H1 (cell line): Measurements from ENCODE around the gene CELF2. TPM values are rescaled to one million over a fixed set of nuclear protein-coding genes. Genes with fewer than 3 reads are reported as not detected.

Experiments used
- CTCF ChIA-PET: fragments of 300-600 bp; sonication (Branson Sonifier 250); formaldehyde crosslinking; loops from one replicate; lab custom pipeline; 2021; ENCODE audit not compliant: partially characterized antibody; lab: Charles Lee
- POLR2A ChIA-PET: fragments of 300-600 bp; sonication (Branson Sonifier 250); formaldehyde crosslinking; loops from one replicate; lab custom pipeline; 2021; ENCODE audit warnings: inconsistent platforms; ENCODE audit not compliant: partially characterized antibody; lab: Charles Lee
- DNase-seq, 2 experiments: peaks; one replicate each; pipeline versions ENCODE4 v3.0.0 to v3.0.0-alpha.2; 2010 to 2022; ENCODE audit warnings: low spot score in 2 of 2, low read depth in 1 of 2, mixed read lengths in 1 of 2
- FAIRE-seq: peaks from 2 replicates; lab custom pipeline; 2011; peaks lifted over from hg19 to GRCh38; lab: Jason Lieb, UNC
- H2AFZ ChIP-seq: 2 replicates; pipeline ENCODE4 v1.8.1; 2012; ENCODE audit warnings: low read length, inconsistent platforms
- H2AK5ac ChIP-seq: 2 replicates; pipeline ENCODE4 v1.6.1; 2013; ENCODE audit warnings: low read depth, low read length
- H2BK120ac ChIP-seq: replicated peaks from 2 replicates; pipeline ENCODE3; 2013; ENCODE audit warnings: low read depth, low read length, inconsistent platforms
- H2BK12ac ChIP-seq: 2 replicates; pipeline ENCODE4 v1.6.1; 2013; ENCODE audit warnings: low read depth, low read length
- H2BK15ac ChIP-seq: 2 replicates; pipeline ENCODE4 v1.6.1; 2013; ENCODE audit warnings: low read length
- H2BK20ac ChIP-seq: 2 replicates; pipeline ENCODE4 v1.6.1; 2013; ENCODE audit warnings: low read length
- H2BK5ac ChIP-seq: 2 replicates; pipeline ENCODE4 v1.6.1; 2013; ENCODE audit warnings: low read depth, low read length
- H3K14ac ChIP-seq: 2 replicates; pipeline ENCODE4 v1.6.1; 2013; ENCODE audit warnings: inconsistent platforms; ENCODE audit not compliant: insufficient read length
- H3K18ac ChIP-seq: 2 replicates; pipeline ENCODE4 v1.6.1; 2013; ENCODE audit warnings: low read length; ENCODE audit errors: extremely low read depth
- H3K23ac ChIP-seq: 2 replicates; pipeline ENCODE4 v1.6.1; 2013; ENCODE audit warnings: inconsistent platforms; ENCODE audit not compliant: insufficient read length
- H3K23me2 ChIP-seq: 2 replicates; pipeline ENCODE4 v1.6.1; 2013; ENCODE audit warnings: low read depth, low read length
- H3K27ac ChIP-seq: 2 replicates; pipeline ENCODE4 v1.6.1; 2011; ENCODE audit warnings: low read depth, low read length, inconsistent platforms
- H3K27me3 ChIP-seq, 4 experiments: replicated peaks in 1 of 4; 1 replicate in 1 of 4; 2 replicates in 3 of 4; pipeline versions ENCODE4 v1.6.1 to v1.8.1; 2011 to 2013; ENCODE audit warnings: low read length in 3 of 4, mild to moderate bottlenecking in 3 of 4, inconsistent platforms in 2 of 4, mixed read lengths in 2 of 4, moderate library complexity in 1 of 4; ENCODE audit not compliant: control insufficient read depth in 3 of 4, insufficient read depth in 3 of 4; ENCODE audit errors: extremely low read depth in 1 of 4
- H3K36me3 ChIP-seq, 4 experiments: 2 replicates each; pipeline versions ENCODE4 v1.6.1 to v1.8.1; 2011 to 2013; ENCODE audit warnings: mild to moderate bottlenecking in 4 of 4, low read length in 3 of 4, moderate library complexity in 2 of 4, control low read depth in 1 of 4, inconsistent platforms in 1 of 4; ENCODE audit not compliant: insufficient read depth in 4 of 4, control insufficient read depth in 2 of 4
- H3K4ac ChIP-seq: replicated peaks from 2 replicates; pipeline ENCODE3; 2013; ENCODE audit warnings: low read length, low read depth, mixed read lengths, inconsistent platforms; ENCODE audit not compliant: insufficient read length
- H3K4me1 ChIP-seq, 4 experiments: replicated peaks in 1 of 4; 1 replicate in 1 of 4; 2 replicates in 3 of 4; pipeline versions ENCODE4 v1.6.1 to v1.8.1; 2011 to 2013; ENCODE audit warnings: low read length in 3 of 4, inconsistent platforms in 2 of 4, mixed read lengths in 1 of 4; ENCODE audit not compliant: insufficient read depth in 4 of 4, control insufficient read depth in 3 of 4
- H3K4me2 ChIP-seq, 2 experiments: 2 replicates each; pipeline versions ENCODE4 v1.6.1 to v1.8.1; 2011 to 2013; ENCODE audit warnings: low read depth in 2 of 2, low read length in 2 of 2, control low read depth in 1 of 2, inconsistent platforms in 1 of 2, mild to moderate bottlenecking in 1 of 2; ENCODE audit not compliant: insufficient read depth in 1 of 2
- H3K4me3 ChIP-seq, 4 experiments: fragments of 200-600, 300-600 bp in 1 of 4; sonication (generic), shearing (Covaris generic), sonication (Bioruptor Twin) in 1 of 4; 2 replicates each; pipeline versions ENCODE4 v1.5.1 to v1.8.1; 2011 to 2016; ENCODE audit warnings: low read length in 4 of 4, low read depth in 3 of 4, control low read depth in 2 of 4, inconsistent platforms in 2 of 4, mild to moderate bottlenecking in 2 of 4, mixed read lengths in 1 of 4, moderate library complexity in 1 of 4; ENCODE audit not compliant: insufficient read depth in 2 of 4; ENCODE audit errors: extremely low read depth in 1 of 4
- H3K56ac ChIP-seq: replicated peaks from 2 replicates; pipeline ENCODE3; 2013; ENCODE audit warnings: low read depth, mild to moderate bottlenecking, mixed read lengths, low read length, inconsistent platforms; ENCODE audit not compliant: insufficient read length
- H3K79me1 ChIP-seq: 2 replicates; pipeline ENCODE4 v1.6.1; 2013; ENCODE audit warnings: low read depth, low read length, control low read depth
- H3K79me2 ChIP-seq, 2 experiments: 2 replicates each; pipeline versions ENCODE4 v1.6.1 to v1.8.1; 2012 to 2013; ENCODE audit warnings: low read length in 2 of 2, mild to moderate bottlenecking in 2 of 2, inconsistent platforms in 1 of 2; ENCODE audit not compliant: insufficient read depth in 2 of 2, control insufficient read depth in 1 of 2
- H3K9ac ChIP-seq, 4 experiments: replicated peaks in 1 of 4; 1 replicate in 1 of 4; 2 replicates in 3 of 4; pipeline versions ENCODE4 v1.6.1 to v1.8.1; 2011 to 2013; ENCODE audit warnings: low read depth in 3 of 4, low read length in 3 of 4, control low read depth in 2 of 4, mild to moderate bottlenecking in 2 of 4, moderate library complexity in 2 of 4, inconsistent platforms in 1 of 4; ENCODE audit errors: extremely low read depth in 1 of 4
- H3K9me3 ChIP-seq, 2 experiments: 2 replicates each; pipeline versions ENCODE4 v1.6.1 to v1.8.1; 2012 to 2013; ENCODE audit warnings: mild to moderate bottlenecking in 2 of 2, moderate library complexity in 2 of 2, control low read depth in 1 of 2, inconsistent platforms in 1 of 2, low read depth in 1 of 2, low read length in 1 of 2, mixed read lengths in 1 of 2; ENCODE audit not compliant: insufficient read depth in 2 of 2
- H4K20me1 ChIP-seq, 2 experiments: replicated peaks in 1 of 2; 2 replicates each; pipeline versions ENCODE3 to v1.8.1; 2011 to 2013; ENCODE audit warnings: inconsistent platforms in 2 of 2, low read length in 2 of 2, mild to moderate bottlenecking in 1 of 2; ENCODE audit not compliant: insufficient read depth in 2 of 2, control insufficient read depth in 1 of 2
- H4K5ac ChIP-seq: 2 replicates; pipeline ENCODE4 v1.6.1; 2013; ENCODE audit warnings: low read length, low read depth, mixed read lengths, inconsistent platforms; ENCODE audit not compliant: insufficient read length
- H4K8ac ChIP-seq: 2 replicates; pipeline ENCODE4 v1.8.0; 2013; ENCODE audit warnings: mild to moderate bottlenecking, moderate library complexity, low read length, inconsistent platforms; ENCODE audit not compliant: insufficient read depth; ENCODE audit errors: extremely low read depth
- H4K91ac ChIP-seq: replicated peaks from 2 replicates; pipeline ENCODE3; 2013; ENCODE audit warnings: low read length, mixed read lengths, inconsistent platforms; ENCODE audit not compliant: insufficient read length
- BCL11A ChIP-seq, 2 experiments: IDR thresholded peaks; one replicate each; pipeline ENCODE4 v1.6.1; 2011; ENCODE audit warnings: low read depth in 2 of 2, low read length in 2 of 2, mild to moderate bottlenecking in 2 of 2
- CBX8 ChIP-seq: fragments of 300-800, 300-1000 bp; sonication (generic); IDR thresholded peaks from 2 replicates; pipeline ENCODE4 v1.7.1; 2016; ENCODE audit warnings: low read depth, low read length, borderline replicate concordance
- CHD1 ChIP-seq: IDR thresholded peaks from 2 replicates; pipeline ENCODE4 v1.6.1; 2012; ENCODE audit warnings: low read depth, low read length, improper control_type of control experiment
- GTF2F1 ChIP-seq: IDR thresholded peaks from 2 replicates; pipeline ENCODE4 v1.6.1; 2012; ENCODE audit warnings: low read depth, low read length, improper control_type of control experiment, borderline replicate concordance
- JUN ChIP-seq: IDR thresholded peaks from 2 replicates; pipeline ENCODE4 v1.6.1; 2011; ENCODE audit warnings: low read depth, mild to moderate bottlenecking, improper control_type of control experiment, low read length
- NANOG ChIP-seq: IDR thresholded peaks from 2 replicates; pipeline ENCODE4 v1.6.1; 2011; ENCODE audit warnings: low read length, low read depth, mild to moderate bottlenecking, inconsistent platforms; ENCODE audit not compliant: insufficient read depth, poor library complexity, severe bottlenecking
- RAD21 ChIP-seq, 2 experiments: IDR thresholded peaks in 1 of 2; conservative IDR thresholded peaks in 1 of 2; 2 replicates each; pipeline ENCODE4 v1.6.1; 2011; ENCODE audit warnings: low read depth in 2 of 2, low read length in 2 of 2, improper control_type of control experiment in 1 of 2, inconsistent platforms in 1 of 2, mild to moderate bottlenecking in 1 of 2, moderate library complexity in 1 of 2
- RBBP5 ChIP-seq: IDR thresholded peaks from 2 replicates; pipeline ENCODE4 v1.7.1; 2012; ENCODE audit warnings: low read depth, mild to moderate bottlenecking, inconsistent platforms, low read length, moderate library complexity, borderline replicate concordance
- RFX5 ChIP-seq: IDR thresholded peaks from 2 replicates; pipeline ENCODE4 v1.6.1; 2011; ENCODE audit warnings: low read depth, low read length, improper control_type of control experiment, borderline replicate concordance
- ZNF274 ChIP-seq: IDR thresholded peaks from 2 replicates; pipeline ENCODE4 v1.7.0; 2012; ENCODE audit warnings: low read length, borderline replicate concordance; ENCODE audit errors: extremely low read depth
- WGBS, 2 experiments: shearing (Covaris generic) in 1 of 2; methylation state at CpG; one replicate each; pipeline versions ENCODE4 v1.1.6 to v1.1.7; 2013 to 2015; ENCODE audit warnings: low lambda C conversion rate in 2 of 2, mixed read lengths in 2 of 2, inconsistent platforms in 1 of 2, low coverage in 1 of 2, missing lambda C conversion rate in 1 of 2; ENCODE audit not compliant: insufficient replicate concordance in 2 of 2, insufficient coverage in 1 of 2, insufficient read length in 1 of 2; ENCODE audit errors: extremely low coverage in 1 of 2, missing lambda C conversion rate in 1 of 2; 5-methylcytosine and 5-hydroxymethylcytosine counted together
- polyA plus RNA-seq, 7 experiments: library from polyadenylated mRNA; depleted of rRNA in 3 of 7; stranded (reverse) in 5 of 7; unstranded in 2 of 7; fragments of >200 nt in 5 of 7; fragments of 200-250 nt in 2 of 7; gene quantifications; 1 replicate in 5 of 7; 2 replicates in 1 of 7; 4 replicates in 1 of 7; pipeline versions ENCODE4 v1.2.1 to v1.2.3, GENCODE V29; 2011 to 2013; ENCODE audit warnings: missing spikeins in 2 of 7, mixed read lengths in 2 of 7
- total RNA-seq: library from RNA; stranded (reverse); fragmentation: NEBNext Ultra II Directional; extraction: Animal tissue kit (Norgen Biotek cat#: 25700); gene quantifications from 2 replicates; pipeline ENCODE4 v1.2.1, GENCODE V29; 2021
- TF ChIP-seq, protein P1 (sequence below): IDR thresholded peaks from 2 replicates; pipeline ENCODE4 v1.6.1; 2012; ENCODE audit warnings: inconsistent platforms

The CELF2 gene
- total and polyA plus RNA-seq, 2 of the 8 experiments (the other 6 are each of a cell fraction or from before 2014, with no cell fraction given) = 18.3 to 22.7 TPM

GRCh38 chr10:11166550-11166949 is 148.9 kb downstream of the CELF2 start:
- Histone ChIP-seq H3K36me3 (no peaks in the 10 kb centered on the region; a peak in 1 of 8 replicates), H2BK20ac (no peak overlapping the region), H2BK12ac (no peak overlapping the region), H3K9ac (no peak overlapping the region), H3K14ac (no peak overlapping the region), H2AFZ (no peak overlapping the region), H2AK5ac (no peak overlapping the region), H3K23ac (no peak overlapping the region), H4K5ac (no peak overlapping the region), H3K27me3 (peaks cover 0 to 1% (median 0%) of the 10 kb centered on the region in 4 experiments; a peak in 2 of 7 replicates), H3K56ac (no peak overlapping the region), H3K4ac (no peak overlapping the region), H2BK120ac (no peak overlapping the region), H3K9me3 (peaks cover 4% of the 10 kb centered on the region in 2 experiments; a peak in 2 of 4 replicates), H3K4me1 (peaks cover 3 to 15% (median 9%) of the 10 kb centered on the region in 4 experiments; a peak in 6 of 7 replicates), H3K23me2 (peaks cover 12% of the 10 kb centered on the region; the same call in 1 of the 2 replicates), H3K27ac (no peak overlapping the region), H3K18ac (0 out of 2 replicates have a peak overlapping the region, but pooled peaks have one; percentile 34), H4K20me1 (no peaks in the 10 kb centered on the region), H3K79me1 (no peaks in the 10 kb centered on the region; the same call in 1 of the 2 replicates), H3K4me3 (peak overlapping the region in 3 of 4 experiments; percentile 54 to 96 (median 71); a peak in 4 of 8 replicates), H2BK15ac (no peak overlapping the region), H4K8ac (no peak overlapping the region), H4K91ac (no peak overlapping the region), H2BK5ac (no peak overlapping the region), H3K79me2 (no peaks in the 10 kb centered on the region), H3K4me2 (peak overlapping the region; percentile 93 to 98; a peak in 3 of 4 replicates)
- ChIA-PET CTCF (interaction anchor here (0.6 to 2.7 kb wide), 18 partner anchors 8 to 762 kb away, joined by 3 to 15 read pairs (median 3); no protein-coding TSS in a partner anchor), POLR2A (no interaction called here)
- DNase-seq (no peak), FAIRE-seq (no peak)
- TF ChIP-seq, protein P1, sequence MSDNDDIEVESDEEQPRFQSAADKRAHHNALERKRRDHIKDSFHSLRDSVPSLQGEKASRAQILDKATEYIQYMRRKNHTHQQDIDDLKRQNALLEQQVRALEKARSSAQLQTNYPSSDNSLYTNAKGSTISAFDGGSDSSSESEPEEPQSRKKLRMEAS = no peak
- no peak for TF ChIP-seq CBX8
- no peak for TF ChIP-seq GTF2F1
- TF ChIP-seq ZNF274 = no peak
- TF ChIP-seq CHD1 = no peak
- TF ChIP-seq NANOG = no peak
- no peak for TF ChIP-seq RAD21 (IDR thresholded peaks at IDR 0.05 in 1 of 2, conservative IDR thresholded peaks at IDR 0.05 in 1 of 2; ENCODE audit: low read depth in 2 of 2, low read length in 2 of 2)
- TF ChIP-seq RBBP5 = no peak
- no peak for TF ChIP-seq JUN
- TF ChIP-seq RFX5 = no peak
- no peak for TF ChIP-seq BCL11A (IDR thresholded peaks at IDR 0.05; ENCODE audit: low read depth in 2 of 2, low read length in 2 of 2)
- 87% methylated on average over 5 of the region's 5 CpGs; no CpG with 5 or more reads in 1 of the 2 experiments for WGBS, 2 experiments
